ENCODE results near the gene SCMH1.

- no peak for TF ChIP-seq CTCF (IDR thresholded peaks at IDR 0.05)
- no peak for TF ChIP-seq POLR2A (IDR thresholded peaks at IDR 0.05)
Observed at GRCh38 chr1:41151846-41152245, 90.3 kb downstream of the SCMH1 start.
